Loucy (cell line): ENCODE measurements around the gene PPCS.

Experiments
- H2AFZ ChIP-seq: fragments of 200-600 bp; sonication (generic); 2 replicates; pipeline ENCODE4 v1.6.0; 2016; ENCODE audit warnings: antibody characterized with exemption, mild to moderate bottlenecking, low read length, moderate library complexity
- H3F3A ChIP-seq: fragments of 200-600 bp; 2 replicates; pipeline ENCODE4 v1.6.0; 2016; ENCODE audit warnings: antibody characterized with exemption, low read depth, mild to moderate bottlenecking
- H3K27me3 ChIP-seq: fragments of 200-600 bp; sonication (generic); 2 replicates; pipeline ENCODE4 v1.6.1; 2014; ENCODE audit warnings: low read length, mild to moderate bottlenecking; ENCODE audit not compliant: insufficient read depth, poor library complexity, severe bottlenecking
- H3K36me3 ChIP-seq: fragments of 200-600 bp; sonication (generic); 2 replicates; pipeline ENCODE4 v1.6.1; 2016; ENCODE audit warnings: low read length; ENCODE audit not compliant: insufficient read depth
- H3K4me1 ChIP-seq: fragments of 200-600 bp; sonication (generic); 2 replicates; pipeline ENCODE4 v1.5.1; 2014; ENCODE audit warnings: low read length, mild to moderate bottlenecking; ENCODE audit not compliant: insufficient read depth, poor library complexity, severe bottlenecking
- H3K4me2 ChIP-seq: fragments of 200-600 bp; sonication (generic); 2 replicates; pipeline ENCODE4 v1.6.0; 2014; ENCODE audit warnings: antibody characterized with exemption, low read length, low read depth, mild to moderate bottlenecking; ENCODE audit not compliant: poor library complexity, severe bottlenecking
- H3K4me3 ChIP-seq: fragments of 200-600 bp; sonication (generic); 2 replicates; pipeline ENCODE4 v1.5.1; 2014; ENCODE audit warnings: low read length, mild to moderate bottlenecking, mixed read lengths; ENCODE audit not compliant: poor library complexity, severe bottlenecking
- H3K79me2 ChIP-seq: fragments of 200-600 bp; sonication (generic); 2 replicates; pipeline ENCODE4 v1.6.1; 2014; ENCODE audit warnings: low read length; ENCODE audit not compliant: insufficient read depth
- H3K9ac ChIP-seq: fragments of 200-600 bp; sonication (generic); 2 replicates; pipeline ENCODE4 v1.6.0; 2014; ENCODE audit warnings: mild to moderate bottlenecking, low read depth, low read length, moderate library complexity; ENCODE audit not compliant: poor library complexity, severe bottlenecking
- H3K9me2 ChIP-seq: fragments of 200-600 bp; sonication (generic); replicated peaks from 2 replicates; pipeline ENCODE4 v1.6.1; 2016; ENCODE audit warnings: low read depth, low read length, mixed read lengths
- H3K9me3 ChIP-seq: fragments of 200-600 bp; sonication (generic); 2 replicates; pipeline ENCODE4 v1.6.1; 2014; ENCODE audit warnings: mild to moderate bottlenecking, antibody characterized with exemption, low read length, low read depth; ENCODE audit not compliant: insufficient read depth
- H4K20me1 ChIP-seq: fragments of 200-600 bp; sonication (generic); 2 replicates; pipeline ENCODE4 v1.6.0; 2014; ENCODE audit warnings: antibody characterized with exemption, low read length, mild to moderate bottlenecking; ENCODE audit not compliant: insufficient read depth, poor library complexity, severe bottlenecking
- EZH2phosphoT487 ChIP-seq: fragments of 200-600 bp; IDR thresholded peaks from 2 replicates; pipeline ENCODE4 v1.6.1; 2018; ENCODE audit warnings: antibody characterized with exemption, mild to moderate bottlenecking, moderate library complexity, borderline replicate concordance
- TF ChIP-seq, protein P1 (sequence below): fragments of 200-600 bp; sonication (generic); conservative IDR thresholded peaks from 2 replicates; pipeline ENCODE4 v1.5.1; 2014; ENCODE audit warnings: mild to moderate bottlenecking, antibody characterized with exemption, low read length

The PPCS gene

DNA sequence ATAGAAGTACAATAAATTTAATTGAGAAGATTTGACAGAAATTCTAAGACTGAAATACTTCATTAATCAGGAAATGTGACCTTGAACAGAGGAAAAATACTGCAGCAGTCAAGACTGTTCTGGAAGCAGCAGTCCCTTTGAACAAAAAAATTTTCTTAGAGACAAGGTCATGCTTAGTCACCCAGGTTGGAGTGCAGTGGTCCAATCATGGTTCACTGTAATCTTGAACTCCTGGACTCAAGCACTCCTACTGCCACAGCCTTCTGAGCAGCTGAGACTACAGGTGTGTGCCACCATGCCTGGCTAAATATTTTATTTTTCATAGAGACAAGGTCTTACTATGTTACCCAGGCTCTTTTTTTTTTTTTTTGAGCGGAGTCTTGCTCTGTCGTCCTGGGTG is 4.9 kb downstream of the PPCS start:
- Histone ChIP-seq H3K4me2 (no peak overlapping the region), H4K20me1 (peaks cover 8% of the 10 kb centered on the region), H3K4me3 (no peak overlapping the region), H3K36me3 (peaks cover 4% of the 10 kb centered on the region; the same call in 1 of the 2 replicates), H2AFZ (no peak overlapping the region), H3F3A (no peaks in the 10 kb centered on the region), H3K9me3 (no peaks in the 10 kb centered on the region), H3K79me2 (peaks cover 23% of the 10 kb centered on the region), H3K4me1 (peaks cover 25% of the 10 kb centered on the region), H3K9me2 (no peaks in the 10 kb centered on the region), H3K9ac (no peak overlapping the region), H3K27me3 (no peaks in the 10 kb centered on the region)
- TF ChIP-seq EZH2phosphoT487: no peak
- TF ChIP-seq, protein P1, sequence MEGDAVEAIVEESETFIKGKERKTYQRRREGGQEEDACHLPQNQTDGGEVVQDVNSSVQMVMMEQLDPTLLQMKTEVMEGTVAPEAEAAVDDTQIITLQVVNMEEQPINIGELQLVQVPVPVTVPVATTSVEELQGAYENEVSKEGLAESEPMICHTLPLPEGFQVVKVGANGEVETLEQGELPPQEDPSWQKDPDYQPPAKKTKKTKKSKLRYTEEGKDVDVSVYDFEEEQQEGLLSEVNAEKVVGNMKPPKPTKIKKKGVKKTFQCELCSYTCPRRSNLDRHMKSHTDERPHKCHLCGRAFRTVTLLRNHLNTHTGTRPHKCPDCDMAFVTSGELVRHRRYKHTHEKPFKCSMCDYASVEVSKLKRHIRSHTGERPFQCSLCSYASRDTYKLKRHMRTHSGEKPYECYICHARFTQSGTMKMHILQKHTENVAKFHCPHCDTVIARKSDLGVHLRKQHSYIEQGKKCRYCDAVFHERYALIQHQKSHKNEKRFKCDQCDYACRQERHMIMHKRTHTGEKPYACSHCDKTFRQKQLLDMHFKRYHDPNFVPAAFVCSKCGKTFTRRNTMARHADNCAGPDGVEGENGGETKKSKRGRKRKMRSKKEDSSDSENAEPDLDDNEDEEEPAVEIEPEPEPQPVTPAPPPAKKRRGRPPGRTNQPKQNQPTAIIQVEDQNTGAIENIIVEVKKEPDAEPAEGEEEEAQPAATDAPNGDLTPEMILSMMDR: no peak

DNA sequence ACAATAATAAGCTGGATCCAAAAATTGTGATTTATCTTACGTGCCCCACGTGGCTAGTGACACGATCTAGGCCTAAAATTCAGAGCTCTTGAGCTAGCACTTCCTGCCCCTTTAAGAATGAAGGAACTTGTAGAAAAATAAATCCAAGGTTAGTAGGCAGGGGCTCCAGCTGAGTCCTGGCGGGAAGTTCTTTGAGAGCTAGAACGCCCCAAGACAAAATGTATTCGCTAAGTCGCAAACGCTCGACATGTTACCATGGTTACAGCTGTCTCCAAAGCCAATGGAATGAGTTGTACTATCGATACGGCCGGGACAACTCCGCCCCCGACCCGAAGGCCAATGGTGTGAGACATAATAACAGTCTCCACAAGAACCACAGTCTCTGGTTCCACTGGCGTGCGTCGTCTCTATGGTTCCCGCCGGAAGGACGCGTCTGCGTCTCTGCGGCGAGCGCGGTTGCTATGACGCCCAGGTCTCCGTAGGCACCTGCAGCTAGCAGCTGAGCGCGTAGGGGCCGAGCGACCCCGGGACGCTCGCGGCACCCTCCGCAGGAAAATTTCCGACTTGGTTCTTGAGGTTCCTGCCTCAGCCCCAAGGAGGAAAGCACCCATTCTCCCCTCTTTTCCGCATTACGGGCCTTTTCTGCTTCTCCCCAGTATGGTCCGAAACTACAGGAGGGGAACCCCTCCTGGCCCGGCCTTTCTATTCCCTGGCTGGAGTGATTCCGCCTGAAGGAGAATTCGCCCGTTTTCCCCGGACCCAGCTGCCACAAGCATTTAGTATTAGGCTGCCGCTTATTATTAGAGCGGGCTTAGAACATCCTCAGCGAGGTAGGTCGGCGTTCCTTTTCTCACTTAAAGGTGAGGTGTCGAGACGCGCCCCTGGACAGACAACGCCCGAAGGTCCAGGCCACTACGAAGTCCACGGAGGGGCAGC is 6.8 kb downstream of the PPCS start, which contains the start of gene CCDC30:
Gene CCDC30, plus strand, starts transcription at position 459 of the 936 bp plus-strand sequence. CDS start 17,266 bp downstream, outside the sequence.
- no peaks in the 10 kb centered on the region for H3F3A ChIP-seq
- H3K9ac ChIP-seq: no peak within 1 kb of the TSS
- H3K36me3 ChIP-seq: peaks cover 4% of the 10 kb centered on the region; the same call in 1 of the 2 replicates
- no peaks in the 10 kb centered on the region for H3K9me3 ChIP-seq
- peaks cover 15% of the 10 kb centered on the region for H3K4me1 ChIP-seq
- H3K79me2 ChIP-seq: peaks cover 9% of the 10 kb centered on the region
- no peaks in the 10 kb centered on the region for H3K9me2 ChIP-seq
- peak within 1 kb of the TSS; percentile 75 for H3K4me2 ChIP-seq
- no peak within 1 kb of the TSS for H2AFZ ChIP-seq
- H3K4me3 ChIP-seq: peak within 1 kb of the TSS; percentile 71
- TF ChIP-seq, protein P1: no peak
- no peak for TF ChIP-seq EZH2phosphoT487
- peaks cover 8% of the 10 kb centered on the region for H3K27me3 ChIP-seq
- H4K20me1 ChIP-seq: peaks cover 3% of the 10 kb centered on the region

DNA sequence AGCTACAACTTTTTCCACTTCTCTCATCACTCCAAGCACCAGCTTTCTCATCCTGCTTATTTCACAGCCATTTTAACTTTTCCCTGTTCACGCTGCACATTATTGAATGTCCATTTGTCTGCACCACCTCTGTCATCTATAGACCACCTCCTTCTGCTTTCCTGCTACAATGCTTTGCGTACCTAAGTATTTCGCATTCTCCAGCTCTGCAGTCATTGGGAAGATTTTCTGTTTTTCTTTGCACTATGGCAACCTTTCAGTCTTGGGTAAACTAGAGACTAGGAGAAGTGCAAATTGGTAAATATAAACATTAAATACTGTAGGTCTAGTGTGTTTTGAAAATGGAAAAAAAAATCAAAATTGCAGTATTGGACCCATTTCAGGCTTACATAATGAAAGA is 7.6 kb downstream of the PPCS start:
- Histone ChIP-seq H2AFZ (no peak overlapping the region), H3K4me1 (peaks cover 8% of the 10 kb centered on the region), H3K36me3 (no peaks in the 10 kb centered on the region), H3K9me2 (no peaks in the 10 kb centered on the region), H3K9me3 (no peaks in the 10 kb centered on the region), H3K27me3 (peaks cover 8% of the 10 kb centered on the region), H3K4me2 (no peak overlapping the region), H3F3A (no peaks in the 10 kb centered on the region), H3K9ac (no peak overlapping the region), H3K4me3 (no peak overlapping the region), H4K20me1 (no peaks in the 10 kb centered on the region), H3K79me2 (peaks cover under 1% of the 10 kb centered on the region; the same call in 1 of the 2 replicates)
- no peak for TF ChIP-seq EZH2phosphoT487
- TF ChIP-seq, protein P1: no peak
